CD14-positive monocyte (primary cell): ENCODE results near the gene NTMT2. TPM values are rescaled to one million over a fixed set of nuclear protein-coding genes. Genes with fewer than 3 reads are reported as not detected.
"Not testable (repeated sequence)": the region's sequence is repeated elsewhere in the genome, so short reads cannot be mapped to it uniquely, and the experiment has no call there.

Source experiments
- DNase-seq, 3 donors: peaks; one replicate each; pipeline ENCODE4 v3.0.0-alpha.2; 2011 to 2022
- H2AFZ ChIP-seq: 2 replicates; pipeline ENCODE4 v1.6.0; 2012; ENCODE audit warnings: mild to moderate bottlenecking, low read depth, low read length, inconsistent platforms; ENCODE audit not compliant: insufficient read depth, poor library complexity, severe bottlenecking
- H3K27ac ChIP-seq, 2 donors: 1 replicate in 1 of 2; 2 replicates in 1 of 2; pipeline ENCODE4 v1.5.1; 2012 to 2013; ENCODE audit warnings: low read length in 2 of 2, control low read depth in 1 of 2, inconsistent platforms in 1 of 2, low read depth in 1 of 2, mild to moderate bottlenecking in 1 of 2
- H3K27me3 ChIP-seq, 2 donors: one replicate each; pipeline versions ENCODE4 v1.6.0 to v1.6.1; 2011 to 2013; ENCODE audit warnings: low read length in 2 of 2; ENCODE audit not compliant: control insufficient read depth in 2 of 2, insufficient read depth in 2 of 2
- H3K36me3 ChIP-seq, 2 donors: replicated peaks in 1 of 2; 1 replicate in 1 of 2; 2 replicates in 1 of 2; pipeline versions ENCODE4 v1.5.1 to v1.6.1; 2012 to 2013; ENCODE audit warnings: low read length in 2 of 2, control low read depth in 1 of 2, inconsistent platforms in 1 of 2, mild to moderate bottlenecking in 1 of 2; ENCODE audit not compliant: insufficient read depth in 2 of 2, control insufficient read depth in 1 of 2
- H3K4me1 ChIP-seq, 2 donors: 1 replicate in 1 of 2; 2 replicates in 1 of 2; pipeline versions ENCODE4 v1.5.1 to v1.6.1; 2012 to 2013; ENCODE audit warnings: low read length in 2 of 2, control low read depth in 1 of 2, inconsistent platforms in 1 of 2, mild to moderate bottlenecking in 1 of 2, moderate library complexity in 1 of 2; ENCODE audit not compliant: insufficient read depth in 2 of 2, control insufficient read depth in 1 of 2
- H3K4me2 ChIP-seq: replicated peaks from 2 replicates; pipeline ENCODE3; 2012; ENCODE audit warnings: low read length, moderate library complexity, mild to moderate bottlenecking; ENCODE audit not compliant: poor library complexity, severe bottlenecking; ENCODE audit errors: extremely low read depth
- H3K4me3 ChIP-seq, 3 experiments: fragments of 200-600 bp in 1 of 3; sonication (generic) in 1 of 3; replicated peaks in 1 of 3; 1 replicate in 2 of 3; 2 replicates in 1 of 3; pipeline ENCODE4 v1.5.1; 2011 to 2013; ENCODE audit warnings: low read length in 3 of 3, mild to moderate bottlenecking in 3 of 3, control low read depth in 2 of 3, low read depth in 2 of 3, inconsistent platforms in 1 of 3, moderate library complexity in 1 of 3
- H3K79me2 ChIP-seq: 2 replicates; pipeline ENCODE4 v1.6.0; 2012; ENCODE audit warnings: mild to moderate bottlenecking, control low read depth, inconsistent platforms, low read length, moderate library complexity; ENCODE audit not compliant: insufficient read depth
- H3K9ac ChIP-seq: 2 replicates; pipeline ENCODE4 v1.6.0; 2017; ENCODE audit warnings: low read length, mild to moderate bottlenecking; ENCODE audit not compliant: insufficient read depth, poor library complexity, severe bottlenecking
- H3K9me3 ChIP-seq, 2 donors: replicated peaks in 1 of 2; 1 replicate in 1 of 2; 2 replicates in 1 of 2; pipeline versions ENCODE4 v1.5.1 to v1.6.1; 2012 to 2013; ENCODE audit warnings: low read length in 2 of 2, control low read depth in 1 of 2; ENCODE audit not compliant: control insufficient read depth in 1 of 2, insufficient read depth in 1 of 2
- H4K20me1 ChIP-seq: 2 replicates; pipeline ENCODE4 v1.6.0; 2012; ENCODE audit warnings: mild to moderate bottlenecking, low read length, control low read depth, moderate library complexity; ENCODE audit not compliant: insufficient read depth
- H3K27ac Mint-ChIP-seq, 7 donors: one replicate each; pipeline ENCODE4 v1.8.0; 2020; ENCODE audit warnings: mild to moderate bottlenecking in 7 of 7, mixed read lengths in 7 of 7, moderate library complexity in 6 of 7, inconsistent platforms in 2 of 7
- H3K27me3 Mint-ChIP-seq, 3 donors: one replicate each; pipeline ENCODE4 v1.8.0; 2021 to 2022; ENCODE audit warnings: low read depth in 3 of 3, mild to moderate bottlenecking in 3 of 3, mixed read lengths in 3 of 3, moderate library complexity in 3 of 3, inconsistent platforms in 1 of 3
- H3K36me3 Mint-ChIP-seq, 2 donors: one replicate each; pipeline ENCODE4 v1.8.0; 2020; ENCODE audit warnings: mixed read lengths in 2 of 2, inconsistent platforms in 1 of 2, mild to moderate bottlenecking in 1 of 2
- H3K4me1 Mint-ChIP-seq: one replicate; pipeline ENCODE4 v1.8.0; 2020; ENCODE audit warnings: mild to moderate bottlenecking, mixed read lengths
- H3K4me3 Mint-ChIP-seq, 2 donors: one replicate each; pipeline ENCODE4 v1.8.0; 2020; ENCODE audit warnings: mild to moderate bottlenecking in 2 of 2, mixed read lengths in 2 of 2, moderate library complexity in 1 of 2
- H3K9me3 Mint-ChIP-seq, 7 donors: one replicate each; pipeline ENCODE4 v1.8.0; 2020 to 2022; ENCODE audit warnings: mixed read lengths in 7 of 7, mild to moderate bottlenecking in 6 of 7, moderate library complexity in 6 of 7, inconsistent platforms in 2 of 7
- WGBS: methylation state at CpG from one replicate; pipeline ENCODE4 v1.1.5; 2013; ENCODE audit warnings: missing lambda C conversion rate; ENCODE audit not compliant: insufficient coverage; 5-methylcytosine and 5-hydroxymethylcytosine counted together
- intact Hi-C, 2 donors: fragments of 100-400 bp; cut with micrococcal nuclease; formaldehyde crosslinking; loops; one replicate each; pipeline versions ENCODE4 v1.15.0 to v1.15.1; 2023
- polyA plus RNA-seq, 3 donors: library from polyadenylated mRNA; depleted of rRNA in 1 of 3; unstranded in 2 of 3; stranded (reverse) in 1 of 3; fragments of 300-500 nt in 2 of 3; fragments of >200 nt in 1 of 3; fragmentation: Illumina TruSeq in 2 of 3; gene quantifications; 1 replicate in 2 of 3; 2 replicates in 1 of 3; pipeline ENCODE4 v1.2.3, GENCODE V29; 2012 to 2021
- TF ChIP-seq, protein P1 (sequence below): fragments of 200-600 bp; IDR thresholded peaks from one replicate; pipeline ENCODE4 v1.8.0; 2022; ENCODE audit warnings: antibody characterized with exemption, mild to moderate bottlenecking

The NTMT2 gene
- polyA plus RNA-seq, 3 donors, result not detected

DNA sequence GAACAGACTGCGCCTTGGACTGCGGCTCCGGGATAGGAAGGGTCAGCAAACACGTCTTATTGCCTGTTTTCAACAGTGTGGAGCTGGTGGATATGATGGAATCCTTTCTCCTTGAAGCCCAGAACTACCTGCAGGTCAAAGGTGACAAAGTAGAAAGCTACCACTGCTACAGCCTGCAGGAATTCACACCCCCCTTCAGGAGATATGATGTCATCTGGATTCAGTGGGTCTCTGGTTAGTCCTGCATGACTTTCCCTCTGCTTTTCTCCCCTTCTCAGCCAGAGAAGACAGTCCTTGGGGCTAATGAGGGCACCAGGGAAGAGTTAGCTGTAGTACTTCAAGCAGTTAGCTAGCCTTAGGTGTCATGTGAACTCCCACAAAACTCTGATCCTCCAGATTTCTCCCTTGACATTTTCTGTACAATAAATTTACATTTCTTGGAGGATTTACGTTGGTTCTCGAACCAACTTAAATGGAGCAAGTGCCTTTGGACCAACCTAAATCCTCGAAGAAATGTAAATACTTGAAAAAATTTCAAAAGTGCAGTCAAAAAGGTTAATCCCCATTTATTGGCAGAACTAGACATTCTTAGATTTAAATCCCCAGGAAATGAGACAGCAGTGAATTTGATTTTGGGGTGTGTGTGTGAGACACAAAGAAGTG lies 20.9 kb downstream of the NTMT2 start:
- H3K4me2 ChIP-seq, result no peak overlapping the region
- intact Hi-C loops, result no loop called here
- Mint-ChIP-seq H3K27me3 (peaks cover 1 to 2% (median 2%) of the 10 kb centered on the region in 3 donors), H3K4me1 (no peaks in the 10 kb centered on the region), H3K9me3 (peaks cover 2 to 16% (median 12%) of the 10 kb centered on the region in 7 donors), H3K4me3 (no peak overlapping the region), H3K27ac (no peak overlapping the region), H3K36me3 (no peaks in the 10 kb centered on the region)
- 90% methylated on average over 2 of the region's 7 CpGs for whole genome bisulfite sequencing
- no peak overlapping the region for H2AFZ ChIP-seq
- no peak overlapping the region for H3K27ac ChIP-seq
- H3K36me3 ChIP-seq, result no peaks in the 10 kb centered on the region
- H4K20me1 ChIP-seq, result no peaks in the 10 kb centered on the region
- no peak for DNase-seq
- no peak overlapping the region for H3K9ac ChIP-seq
- no peaks in the 10 kb centered on the region for H3K27me3 ChIP-seq
- H3K9me3 ChIP-seq, result peaks cover 7 to 10% of the 10 kb centered on the region in 2 donors
- no peaks in the 10 kb centered on the region for H3K79me2 ChIP-seq
- no peak overlapping the region for H3K4me3 ChIP-seq
- H3K4me1 ChIP-seq, result no peaks in the 10 kb centered on the region
- TF ChIP-seq, protein P1, sequence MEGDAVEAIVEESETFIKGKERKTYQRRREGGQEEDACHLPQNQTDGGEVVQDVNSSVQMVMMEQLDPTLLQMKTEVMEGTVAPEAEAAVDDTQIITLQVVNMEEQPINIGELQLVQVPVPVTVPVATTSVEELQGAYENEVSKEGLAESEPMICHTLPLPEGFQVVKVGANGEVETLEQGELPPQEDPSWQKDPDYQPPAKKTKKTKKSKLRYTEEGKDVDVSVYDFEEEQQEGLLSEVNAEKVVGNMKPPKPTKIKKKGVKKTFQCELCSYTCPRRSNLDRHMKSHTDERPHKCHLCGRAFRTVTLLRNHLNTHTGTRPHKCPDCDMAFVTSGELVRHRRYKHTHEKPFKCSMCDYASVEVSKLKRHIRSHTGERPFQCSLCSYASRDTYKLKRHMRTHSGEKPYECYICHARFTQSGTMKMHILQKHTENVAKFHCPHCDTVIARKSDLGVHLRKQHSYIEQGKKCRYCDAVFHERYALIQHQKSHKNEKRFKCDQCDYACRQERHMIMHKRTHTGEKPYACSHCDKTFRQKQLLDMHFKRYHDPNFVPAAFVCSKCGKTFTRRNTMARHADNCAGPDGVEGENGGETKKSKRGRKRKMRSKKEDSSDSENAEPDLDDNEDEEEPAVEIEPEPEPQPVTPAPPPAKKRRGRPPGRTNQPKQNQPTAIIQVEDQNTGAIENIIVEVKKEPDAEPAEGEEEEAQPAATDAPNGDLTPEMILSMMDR, result no peak

DNA sequence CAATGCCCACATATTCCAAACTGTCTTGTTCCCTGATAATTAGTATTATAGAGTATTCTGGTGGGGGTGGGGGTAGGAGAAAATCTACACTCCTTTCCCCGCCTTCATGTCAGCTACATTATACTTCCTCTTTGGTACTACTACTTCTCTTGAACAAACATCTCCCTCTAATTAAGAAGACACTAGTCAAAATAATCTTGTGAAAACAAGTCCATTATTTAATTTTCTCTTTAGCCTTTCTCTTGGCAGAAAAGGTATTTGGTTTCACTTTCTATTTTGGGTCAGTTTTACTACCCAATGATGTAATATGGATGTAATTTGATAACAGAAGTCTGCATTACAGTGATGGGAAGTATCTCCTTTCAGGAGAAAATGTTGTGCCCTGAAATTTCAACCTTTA lies 22.5 kb downstream of the NTMT2 start:
- Histone ChIP-seq H3K4me3 (no peak overlapping the region), H2AFZ (no peak overlapping the region), H4K20me1 (no peaks in the 10 kb centered on the region), H3K4me2 (no peak overlapping the region), H3K9me3 (peaks cover 7 to 15% of the 10 kb centered on the region in 2 donors), H3K79me2 (no peaks in the 10 kb centered on the region), H3K36me3 (no peaks in the 10 kb centered on the region), H3K27ac (no peak overlapping the region), H3K4me1 (no peaks in the 10 kb centered on the region), H3K27me3 (no peaks in the 10 kb centered on the region), H3K9ac (no peak overlapping the region)
- no peak overlapping the region for H3K4me3 Mint-ChIP-seq
- H3K36me3 Mint-ChIP-seq, result no peaks in the 10 kb centered on the region
- H3K27ac Mint-ChIP-seq, result no peak overlapping the region
- peaks cover 6 to 20% (median 14%) of the 10 kb centered on the region in 7 donors for H3K9me3 Mint-ChIP-seq
- WGBS, result no CpG with 5 or more reads among the region's 1 CpG
- no peak for DNase-seq
- TF ChIP-seq, protein P1, result no peak
- H3K27me3 Mint-ChIP-seq, result peaks cover 1 to 2% (median 2%) of the 10 kb centered on the region in 3 donors
- intact Hi-C loops, result no loop called here
- no peaks in the 10 kb centered on the region for H3K4me1 Mint-ChIP-seq

DNA sequence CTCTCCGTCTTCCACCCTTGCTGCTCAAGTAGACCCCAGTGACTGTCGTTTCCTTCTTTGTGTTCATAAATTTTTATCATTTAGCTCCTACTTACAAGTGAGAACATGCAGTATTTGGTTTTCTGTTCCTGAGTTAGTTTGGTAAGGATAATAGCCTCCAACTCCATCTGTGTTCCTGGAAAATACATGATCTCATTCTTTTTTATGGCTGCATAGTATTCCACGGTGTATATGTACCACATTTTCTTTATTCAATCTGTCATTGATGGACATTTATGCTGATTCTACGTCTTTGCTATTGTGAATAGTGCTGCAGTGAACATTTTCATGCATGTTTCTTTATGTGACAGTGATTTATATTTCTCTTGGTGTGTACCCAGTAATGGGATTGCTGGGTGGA lies 24.8 kb downstream of the NTMT2 start:
- H3K4me2 ChIP-seq, H3K27ac ChIP-seq, DNase-seq, H3K4me3 Mint-ChIP-seq, H3K9ac ChIP-seq, H3K4me3 ChIP-seq, H3K36me3 ChIP-seq, H3K27ac Mint-ChIP-seq, H3K79me2 ChIP-seq, intact Hi-C loops, H2AFZ ChIP-seq, H4K20me1 ChIP-seq, H3K27me3 Mint-ChIP-seq, H3K4me1 ChIP-seq, H3K27me3 ChIP-seq, H3K36me3 Mint-ChIP-seq, H3K4me1 Mint-ChIP-seq: not testable (repeated sequence)
- WGBS, result no CpG with 5 or more reads among the region's 4 CpGs
- H3K9me3 ChIP-seq, result peaks cover 7 to 15% of the 10 kb centered on the region in 2 donors
- H3K9me3 Mint-ChIP-seq, result peaks cover 4 to 28% (median 17%) of the 10 kb centered on the region in 7 donors
